Epithelial cell of proximal tubule (primary cell): ENCODE measurements around the gene PRRX2. TPM values are rescaled to one million over a fixed set of nuclear protein-coding genes. Genes with fewer than 3 reads are reported as not detected.

ENCODE experiments used
- DNase-seq: peaks from one replicate; pipeline ENCODE4 v3.0.0-alpha.2; 2011; ENCODE audit warnings: low read depth
- H3K4me3 ChIP-seq: 2 replicates; pipeline ENCODE4 v1.5.1; 2011; ENCODE audit warnings: low read depth, mild to moderate bottlenecking, low read length
- CTCF ChIP-seq: conservative IDR thresholded peaks from 2 replicates; pipeline ENCODE4 v1.5.1; 2012; ENCODE audit warnings: low read depth, mild to moderate bottlenecking, low read length
- total RNA-seq: library from RNA; depleted of rRNA; stranded (reverse); fragments of >200 nt; gene quantifications from 2 replicates; pipeline ENCODE4 v1.2.3, GENCODE V29; 2015

The PRRX2 gene
- total RNA-seq = 0.17 and 1.7 TPM in 2 replicates

- no peak for TF ChIP-seq CTCF
- DNase-seq = no peak
- no peak within 1 kb of the TSS for H3K4me3 ChIP-seq
These were observed at the start of gene PRRX2 for GRCh38 chr9:129665389-129665775. PRRX2 (plus strand) TSS chr9:129665647; CDS start chr9:129665868, 221 bp downstream.

- DNase-seq = no peak
- peak; percentile 80 for TF ChIP-seq CTCF
- no peak overlapping the region for H3K4me3 ChIP-seq
These were observed 48.3 kb upstream of the PRRX2 start for GRCh38 chr9:129617167-129617566.

- DNase-seq = no peak
- TF ChIP-seq CTCF = peak; percentile 11
These were observed 45.4 kb upstream of the PRRX2 start for GRCh38 chr9:129619787-129620668.

GRCh38 chr9:129620669-129621295 is 44.7 kb upstream of the PRRX2 start, which contains the start of gene C9orf50:
C9orf50 (minus strand) TSS chr9:129621101; CDS start chr9:129620574, 527 bp downstream.
- H3K4me3 ChIP-seq = peak within 1 kb of the TSS; percentile 59
- TF ChIP-seq CTCF = no peak
- DNase-seq = no peak

More at GRCh38 chr9:129619787-129620668, 45.4 kb upstream of the PRRX2 start:
- peak overlapping the region; percentile 59 for H3K4me3 ChIP-seq

- H3K4me3 ChIP-seq = no peak overlapping the region
These were observed 42.1 kb upstream of the PRRX2 start for GRCh38 chr9:129623331-129623730.

GRCh38 chr9:129624168-129624759 is 41.2 kb upstream of the PRRX2 start:
- no peak overlapping the region for H3K4me3 ChIP-seq
- no peak for DNase-seq
- TF ChIP-seq CTCF = peak; percentile 88

More at GRCh38 chr9:129623331-129623730, 42.1 kb upstream of the PRRX2 start:
- DNase-seq = no peak
- TF ChIP-seq CTCF = no peak
